HTERT RPE-1 (cell line): ENCODE data around the gene MMP13.
"Not testable (repeated sequence)": the region's sequence is repeated elsewhere in the genome, so short reads cannot be mapped to it uniquely, and the experiment has no call there.

ENCODE experiments used
- in situ Hi-C: fragments of 300-500 bp; cut with MboI; formaldehyde crosslinking; loops from 4 replicates; pipeline ENCODE4 v1.14.3; 2020; ENCODE audit warnings: low sequenced_read_pairs

Gene MMP13

DNA sequence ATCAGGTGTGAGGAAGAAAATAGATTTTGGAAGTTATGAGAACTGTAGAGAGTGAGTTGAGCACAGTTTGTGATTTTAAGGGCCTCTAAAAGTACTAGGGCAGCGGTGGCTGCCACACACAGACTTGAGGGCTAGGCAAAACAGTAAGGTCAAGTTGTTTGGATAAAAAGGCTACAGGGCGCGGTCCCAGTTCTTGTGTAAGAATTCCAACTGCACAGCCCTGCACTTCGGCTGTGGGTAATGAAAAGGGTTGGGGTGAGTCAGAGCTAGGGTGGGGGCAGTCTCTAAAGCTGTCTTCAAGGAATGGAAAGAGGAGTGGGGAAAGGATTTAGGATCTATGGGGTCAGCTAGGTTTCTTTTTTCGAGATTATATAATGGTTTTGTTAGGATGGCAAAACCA lies 49.7 kb downstream of the MMP13 start:
- in situ Hi-C loops: not testable (repeated sequence)

DNA sequence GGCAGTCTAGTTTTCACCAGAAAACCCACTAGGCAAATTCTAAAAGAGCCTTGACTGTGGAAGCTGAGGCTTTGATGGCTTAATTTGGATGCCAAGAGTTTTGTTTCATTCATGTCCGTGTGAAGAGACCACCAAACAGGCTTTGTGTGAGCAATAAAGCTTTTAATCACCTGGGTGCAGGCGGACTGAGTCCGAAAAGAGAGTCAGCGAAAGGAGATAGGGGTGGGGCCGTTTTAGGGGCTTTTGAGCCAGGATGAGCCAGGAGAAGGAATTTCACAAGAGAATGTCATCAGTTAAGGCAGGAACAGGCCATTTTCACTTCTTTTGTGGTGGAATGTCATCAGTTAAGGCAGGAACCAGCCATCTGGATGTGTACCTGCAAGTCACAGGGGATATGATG lies 51.6 kb downstream of the MMP13 start:
- in situ Hi-C loops: not testable (repeated sequence)

DNA sequence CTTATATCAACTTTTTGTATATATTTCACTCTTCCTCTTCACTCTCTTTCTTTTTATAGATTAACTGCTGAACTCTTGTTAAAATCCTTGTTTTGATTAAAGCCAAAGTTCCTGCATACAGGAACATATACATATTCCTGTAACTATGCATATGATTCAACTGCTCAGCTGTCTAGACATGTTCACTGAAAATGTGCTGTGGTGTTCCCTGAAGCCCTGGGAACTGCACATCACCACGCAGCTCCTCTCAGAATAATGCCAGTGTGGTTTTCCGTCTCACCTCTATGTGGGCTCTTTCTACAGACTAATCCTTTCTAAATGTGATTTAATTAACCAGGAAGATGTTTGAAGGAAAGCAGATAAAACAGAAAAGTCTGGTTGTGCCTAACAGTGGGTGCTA lies 55.2 kb downstream of the MMP13 start:
- in situ Hi-C loops: no loop called here
